IMR-90 (cell line): ENCODE data around the gene VPS50. TPM values are rescaled to one million over a fixed set of nuclear protein-coding genes. Genes with fewer than 3 reads are reported as not detected.
A peak's percentile ranks its signal among the peaks of the same experiment; 100 is the strongest.

Experiments
- ATAC-seq: fragments of 200-7000 bp; cut with Tn5 transposase; 2 replicates; pipeline ENCODE4 v1.9.1; 2020; ENCODE audit warnings: low read depth, mild to moderate bottlenecking, moderate library complexity
- BruUV-seq: library from RNA; stranded (reverse); fragments of 400-500 nt; replicated peaks from 2 replicates; lab custom pipeline; 2021; lab: Mats Ljungman, UMichigan
- CTCF ChIA-PET: fragments of 300-600 bp; formaldehyde crosslinking; extraction: SDS; loops from one replicate; lab custom pipeline; 2021; ENCODE audit warnings: antibody characterized with exemption; lab: Yijun Ruan, JAX
- POLR2A ChIA-PET: fragments of 300-600 bp; sonication (Branson Sonifier 250); formaldehyde crosslinking; loops from one replicate; lab custom pipeline; 2022; ENCODE audit warnings: antibody characterized with exemption; ENCODE audit not compliant: unreplicated experiment; lab: Charles Lee
- DNase-seq: peaks from one replicate; pipeline ENCODE4 v3.0.0; 2013
- H2AFZ ChIP-seq: replicated peaks from 2 replicates; pipeline ENCODE3; 2013; ENCODE audit warnings: low read length, mild to moderate bottlenecking; ENCODE audit not compliant: poor library complexity
- H2AK5ac ChIP-seq: 2 replicates; pipeline ENCODE4 v1.6.1; 2013; ENCODE audit warnings: low read depth, low read length, inconsistent platforms
- H2AK9ac ChIP-seq: replicated peaks from 2 replicates; pipeline ENCODE3; 2013; ENCODE audit warnings: mild to moderate bottlenecking, low read depth, low read length, moderate library complexity; ENCODE audit not compliant: poor library complexity
- H2BK120ac ChIP-seq: 2 replicates; pipeline ENCODE4 v1.6.1; 2013; ENCODE audit warnings: low read depth, low read length, inconsistent platforms
- H2BK15ac ChIP-seq: 3 replicates; pipeline ENCODE4 v1.6.1; 2013; ENCODE audit warnings: low read depth, low read length, inconsistent platforms
- H2BK20ac ChIP-seq: 2 replicates; pipeline ENCODE4 v1.6.1; 2013; ENCODE audit warnings: low read depth, mild to moderate bottlenecking, inconsistent platforms, low read length, moderate library complexity
- H2BK5ac ChIP-seq: 2 replicates; pipeline ENCODE4 v1.6.1; 2013; ENCODE audit warnings: mild to moderate bottlenecking, low read depth, low read length, inconsistent platforms; ENCODE audit not compliant: poor library complexity, severe bottlenecking
- H3K14ac ChIP-seq: replicated peaks from 2 replicates; pipeline ENCODE4 v1.6.1; 2013; ENCODE audit warnings: low read depth, low read length, inconsistent platforms
- H3K18ac ChIP-seq: 2 replicates; pipeline ENCODE4 v1.6.1; 2013; ENCODE audit warnings: low read depth, low read length, control low read depth
- H3K23ac ChIP-seq: 2 replicates; pipeline ENCODE4 v1.6.1; 2013; ENCODE audit warnings: low read depth, low read length, inconsistent platforms
- H3K27ac ChIP-seq: 2 replicates; pipeline ENCODE4 v1.5.1; 2013; ENCODE audit warnings: mild to moderate bottlenecking, control low read depth, low read length; ENCODE audit not compliant: insufficient read depth
- H3K27me3 ChIP-seq: 2 replicates; pipeline ENCODE4 v1.6.1; 2013; ENCODE audit warnings: low read length; ENCODE audit not compliant: control insufficient read depth, insufficient read depth
- H3K36me3 ChIP-seq: 2 replicates; pipeline ENCODE4 v1.6.1; 2013; ENCODE audit warnings: low read length, mixed read lengths; ENCODE audit not compliant: control insufficient read depth, insufficient read depth
- H3K4ac ChIP-seq: 2 replicates; pipeline ENCODE4 v1.6.1; 2013; ENCODE audit warnings: low read depth, low read length, inconsistent platforms
- H3K4me1 ChIP-seq: 2 replicates; pipeline ENCODE4 v1.6.1; 2013; ENCODE audit warnings: low read length, mixed read lengths; ENCODE audit not compliant: control insufficient read depth, insufficient read depth
- H3K4me2 ChIP-seq: 2 replicates; pipeline ENCODE4 v1.6.1; 2013; ENCODE audit warnings: low read depth, mild to moderate bottlenecking, control low read depth, low read length, moderate library complexity
- H3K4me3 ChIP-seq: 2 replicates; pipeline ENCODE4 v1.5.1; 2013; ENCODE audit warnings: low read depth, mild to moderate bottlenecking, control low read depth, low read length, moderate library complexity; ENCODE audit not compliant: insufficient read depth
- H3K56ac ChIP-seq: 2 replicates; pipeline ENCODE4 v1.6.1; 2013; ENCODE audit warnings: low read length, inconsistent platforms; ENCODE audit not compliant: insufficient read depth; ENCODE audit errors: extremely low read depth
- H3K79me1 ChIP-seq, 2 experiments: 2 replicates each; pipeline ENCODE4 v1.6.1; 2013; ENCODE audit warnings: low read length in 2 of 2, inconsistent platforms in 1 of 2, low read depth in 1 of 2
- H3K9ac ChIP-seq: 2 replicates; pipeline ENCODE4 v1.6.1; 2013; ENCODE audit warnings: low read depth, low read length, control low read depth
- H3K9me1 ChIP-seq: 2 replicates; pipeline ENCODE4 v1.6.1; 2013; ENCODE audit warnings: low read length, inconsistent platforms; ENCODE audit not compliant: insufficient read depth
- H3K9me3 ChIP-seq: 2 replicates; pipeline ENCODE4 v1.6.1; 2013; ENCODE audit warnings: low read length; ENCODE audit not compliant: control insufficient read depth, insufficient read depth
- H4K20me1 ChIP-seq: 2 replicates; pipeline ENCODE4 v1.6.1; 2013; ENCODE audit warnings: low read length, inconsistent platforms; ENCODE audit not compliant: insufficient read depth
- H4K5ac ChIP-seq: 2 replicates; pipeline ENCODE4 v1.6.1; 2013; ENCODE audit warnings: mild to moderate bottlenecking, low read depth, low read length, control low read depth
- H4K8ac ChIP-seq, 2 experiments: 2 replicates each; pipeline ENCODE4 v1.6.1; 2013; ENCODE audit warnings: low read depth in 2 of 2, low read length in 2 of 2, control low read depth in 1 of 2, inconsistent platforms in 1 of 2
- H4K91ac ChIP-seq: 2 replicates; pipeline ENCODE4 v1.6.1; 2013; ENCODE audit warnings: low read depth, low read length, inconsistent platforms; ENCODE audit not compliant: insufficient read depth
- MAFK ChIP-seq: IDR thresholded peaks from 2 replicates; pipeline ENCODE4 v1.6.1; 2012; ENCODE audit warnings: low read depth, low read length, improper control_type of control experiment
- MXI1 ChIP-seq: IDR thresholded peaks from 2 replicates; pipeline ENCODE4 v1.6.1; 2012; ENCODE audit warnings: low read depth, mild to moderate bottlenecking, low read length, moderate library complexity, borderline replicate concordance
- NFE2L2 ChIP-seq: fragments of 150-350 bp; IDR thresholded peaks from 2 replicates; pipeline ENCODE4 v1.6.1; 2016; ENCODE audit warnings: low read depth, mild to moderate bottlenecking, low read length
- SMC3 ChIP-seq: fragments of 150-350 bp; IDR thresholded peaks from 2 replicates; pipeline ENCODE4 v1.6.1; 2016; ENCODE audit warnings: low read depth, mild to moderate bottlenecking, antibody characterized with exemption, low read length, moderate library complexity
- WGBS, 2 experiments: methylation state at CpG; one replicate each; pipeline versions ENCODE4 v1.1.5 to v1.1.7; 2013; ENCODE audit warnings: missing lambda C conversion rate in 2 of 2; ENCODE audit not compliant: insufficient read length in 1 of 2; ENCODE audit errors: extremely low coverage in 2 of 2; 5-methylcytosine and 5-hydroxymethylcytosine counted together
- dilution Hi-C: fragments of 300-500 bp; cut with HindIII; formaldehyde crosslinking; loops from one replicate; pipeline ENCODE4 v1.14.3; 2018; ENCODE audit warnings: low sequenced_read_pairs; ENCODE audit not compliant: unreplicated experiment
- in situ Hi-C: fragments of 300-500 bp; cut with MboI; formaldehyde crosslinking; loops from 3 replicates; pipeline ENCODE4 v1.14.3; 2019; ENCODE audit warnings: low sequenced_read_pairs, inconsistent platforms, mixed read lengths
- intact Hi-C: fragments of 100-400 bp; cut with micrococcal nuclease; formaldehyde crosslinking; loops from 2 replicates; pipeline ENCODE4 v1.10.0; 2022
- polyA plus RNA-seq, 3 experiments: library from polyadenylated mRNA; depleted of rRNA; stranded (reverse); fragments of >200 nt; gene quantifications; 2 replicates each; pipeline ENCODE4 v1.2.3, GENCODE V29; 2012; ENCODE audit warnings: low replicate concordance in 1 of 3
- total RNA-seq: library from RNA; depleted of rRNA; stranded (reverse); fragments of >200 nt; gene quantifications from 2 replicates; pipeline ENCODE4 v1.2.3, GENCODE V29; 2012

Gene VPS50
- total and polyA plus RNA-seq, 2 of the 4 experiments (the other 2 are of a cell fraction), result 7.1 to 22.0 TPM

DNA sequence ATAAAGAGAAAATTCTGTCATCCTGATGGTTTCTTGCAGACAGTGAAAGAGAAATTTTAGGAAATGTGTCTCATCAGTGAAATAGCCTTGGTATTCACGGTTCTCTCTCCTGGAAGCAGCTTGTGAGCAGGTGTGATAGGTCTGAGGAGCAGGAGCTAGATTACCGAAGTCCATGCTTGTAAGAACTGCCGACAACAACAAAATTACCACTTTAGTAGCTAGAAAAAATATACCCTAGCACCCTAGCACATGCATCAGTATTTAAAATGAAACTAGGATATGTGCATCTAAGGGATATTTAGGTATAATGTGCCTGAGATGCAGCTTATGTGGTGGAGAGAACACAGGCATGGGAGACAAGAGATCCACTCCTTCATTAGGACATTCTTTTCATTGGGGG, 82.3 kb downstream of the VPS50 start:
- Histone ChIP-seq H2BK5ac (no peak overlapping the region), H4K5ac (no peak overlapping the region; the same call in 1 of the 2 replicates), H2AK5ac (no peak overlapping the region), H3K4me1 (peaks cover 4% of the 10 kb centered on the region; the same call in 1 of the 2 replicates), H3K9me3 (no peaks in the 10 kb centered on the region), H3K9ac (no peak overlapping the region), H3K9me1 (no peaks in the 10 kb centered on the region), H2BK15ac (no peak overlapping the region), H3K27ac (no peak overlapping the region), H4K8ac (no peak overlapping the region), H3K23ac (peak overlapping the region; percentile 40; the same call in 1 of the 2 replicates), H3K4me2 (no peak overlapping the region), H3K36me3 (0 out of 2 replicates have a peak, but pooled peaks cover 2% of the 10 kb centered on the region), H3K79me1 (no peaks in the 10 kb centered on the region), H3K18ac (no peak overlapping the region; the same call in 1 of the 2 replicates), H3K4ac (no peak overlapping the region), H2BK120ac (no peak overlapping the region), H2AFZ (no peak overlapping the region), H3K4me3 (no peak overlapping the region), H4K20me1 (no peaks in the 10 kb centered on the region), H3K27me3 (no peaks in the 10 kb centered on the region), H4K91ac (no peak overlapping the region), H3K56ac (no peak overlapping the region), H2AK9ac (no peak overlapping the region), H2BK20ac (peak overlapping the region; percentile 49; the same call in 1 of the 2 replicates), H3K14ac (no peak overlapping the region)
- WGBS, 2 experiments, result no CpG with 5 or more reads among the region's 3 CpGs
- BruUV-seq, result no TSS peak
- POLR2A ChIA-PET, result no interaction called here
- TF ChIP-seq SMC3, result no peak
- TF ChIP-seq NFE2L2, result no peak
- TF ChIP-seq MXI1, result no peak
- peak; percentile 63; the same call in 1 of the 2 replicates for TF ChIP-seq MAFK
- ATAC-seq (no peak), DNase-seq (no peak)
- in situ Hi-C loops, result no loop called here
- CTCF ChIA-PET, result interaction anchor here (0.6 kb wide), 1 partner anchor 13 kb away, joined by 3 read pairs; no protein-coding TSS in a partner anchor
- intact Hi-C loops, result no loop called here
- dilution Hi-C loops, result no loop called here
